ENCODE measurements around the gene RALBP1. TPM values are rescaled to one million over a fixed set of nuclear protein-coding genes. Genes with fewer than 3 reads are reported as not detected.

RALBP1 gene
- total and polyA plus RNA-seq, 3 donors from 2014 or later, result 23.6 to 59.8 (median 46.3) TPM

DNA sequence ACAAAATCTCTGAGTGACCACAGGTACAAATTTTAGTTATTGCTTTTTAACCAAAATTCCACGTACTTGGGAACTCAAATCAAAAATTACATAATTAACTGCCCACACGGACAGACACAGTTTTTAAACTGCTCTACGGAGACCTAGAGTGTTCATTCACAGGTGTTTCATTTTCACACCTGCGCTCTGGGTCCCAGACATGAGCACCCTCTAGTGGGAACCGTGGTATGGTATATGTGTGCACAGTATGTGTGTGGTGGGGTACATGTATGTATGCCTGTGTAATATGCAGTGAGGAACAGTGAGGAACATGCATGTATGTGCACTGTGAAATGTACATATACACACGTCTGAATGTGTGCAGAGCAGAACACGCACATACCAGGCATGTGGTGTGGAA lies 74.1 kb downstream of the RALBP1 start:
- intact Hi-C loops (cut with DNase I; ENCODE audit: low total_unique reads), result no loop called here
- Histone ChIP-seq H3K27me3 (no peaks in the 10 kb centered on the region), H3K4me1 (no peaks in the 10 kb centered on the region), H3K36me3 (ENCODE audit: low read depth, missing control alignments) (no peaks in the 10 kb centered on the region), H3K27ac (no peak overlapping the region), H3K4me3 (no peak overlapping the region), H3K9me3 (no peaks in the 10 kb centered on the region)
- no peak for TF ChIP-seq POLR2A (IDR thresholded peaks at IDR 0.05)
- TF ChIP-seq, protein P1, sequence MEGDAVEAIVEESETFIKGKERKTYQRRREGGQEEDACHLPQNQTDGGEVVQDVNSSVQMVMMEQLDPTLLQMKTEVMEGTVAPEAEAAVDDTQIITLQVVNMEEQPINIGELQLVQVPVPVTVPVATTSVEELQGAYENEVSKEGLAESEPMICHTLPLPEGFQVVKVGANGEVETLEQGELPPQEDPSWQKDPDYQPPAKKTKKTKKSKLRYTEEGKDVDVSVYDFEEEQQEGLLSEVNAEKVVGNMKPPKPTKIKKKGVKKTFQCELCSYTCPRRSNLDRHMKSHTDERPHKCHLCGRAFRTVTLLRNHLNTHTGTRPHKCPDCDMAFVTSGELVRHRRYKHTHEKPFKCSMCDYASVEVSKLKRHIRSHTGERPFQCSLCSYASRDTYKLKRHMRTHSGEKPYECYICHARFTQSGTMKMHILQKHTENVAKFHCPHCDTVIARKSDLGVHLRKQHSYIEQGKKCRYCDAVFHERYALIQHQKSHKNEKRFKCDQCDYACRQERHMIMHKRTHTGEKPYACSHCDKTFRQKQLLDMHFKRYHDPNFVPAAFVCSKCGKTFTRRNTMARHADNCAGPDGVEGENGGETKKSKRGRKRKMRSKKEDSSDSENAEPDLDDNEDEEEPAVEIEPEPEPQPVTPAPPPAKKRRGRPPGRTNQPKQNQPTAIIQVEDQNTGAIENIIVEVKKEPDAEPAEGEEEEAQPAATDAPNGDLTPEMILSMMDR (IDR thresholded peaks at IDR 0.05), result no peak
- no peak for DNase-seq
- WGBS, 2 donors, result 92 to 94% methylated on average over 7 of the region's 7 CpGs

DNA sequence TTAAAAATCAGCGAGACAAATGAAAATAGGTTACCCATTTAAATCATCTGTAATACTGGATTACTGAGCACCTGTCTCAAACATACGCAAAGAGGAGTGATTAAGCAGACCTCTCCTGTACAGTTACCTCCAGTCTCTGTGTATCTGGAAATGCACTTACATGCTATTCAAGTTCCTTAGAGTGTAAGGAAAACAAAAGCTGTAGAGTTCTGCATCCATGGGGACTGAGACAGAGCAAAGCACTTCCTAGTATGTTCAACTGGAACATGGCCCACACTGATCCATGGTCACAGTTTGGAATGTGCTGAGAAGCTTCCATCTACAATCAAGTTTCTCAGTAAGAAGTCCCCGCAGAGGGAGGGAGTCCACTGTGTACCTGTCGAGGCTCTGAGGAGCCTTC lies 75.1 kb downstream of the RALBP1 start:
- DNase-seq, result no peak
- no peak for TF ChIP-seq POLR2A (IDR thresholded peaks at IDR 0.05)
- TF ChIP-seq, protein P1 (IDR thresholded peaks at IDR 0.05), result no peak
- no peak overlapping the region for H3K27ac ChIP-seq
- 80 to 87% methylated on average over 4 of the region's 4 CpGs for WGBS, 2 donors
- H3K9me3 ChIP-seq, result no peaks in the 10 kb centered on the region
- intact Hi-C loops (cut with DNase I; ENCODE audit: low total_unique reads), result no loop called here
- no peaks in the 10 kb centered on the region for H3K27me3 ChIP-seq
- H3K4me3 ChIP-seq, result no peak overlapping the region
- H3K36me3 ChIP-seq (ENCODE audit: low read depth, missing control alignments), result no peaks in the 10 kb centered on the region
- H3K4me1 ChIP-seq, result no peaks in the 10 kb centered on the region

DNA sequence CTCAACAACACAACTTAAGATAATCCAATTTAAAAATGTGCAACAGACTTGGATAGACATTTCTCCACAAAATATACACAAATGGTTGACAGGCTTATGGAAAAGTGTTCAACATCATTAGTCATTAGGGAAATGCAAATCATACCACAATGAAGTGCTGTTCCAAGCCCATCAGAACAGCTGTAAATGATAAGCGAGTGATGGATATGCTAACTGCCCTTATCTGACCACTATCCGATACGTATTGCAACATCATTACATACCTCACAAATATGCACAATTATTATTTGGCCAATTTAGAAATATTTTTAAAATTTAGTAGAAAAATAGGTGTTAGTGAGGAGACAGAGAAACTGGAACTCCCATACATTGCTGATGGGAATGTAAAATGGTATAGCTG lies 76.9 kb downstream of the RALBP1 start:
- intact Hi-C loops (cut with DNase I; ENCODE audit: low total_unique reads), result no loop called here
- H3K36me3 ChIP-seq (ENCODE audit: low read depth, missing control alignments), result no peaks in the 10 kb centered on the region
- WGBS, 2 donors, result 87 to 97% methylated on average over 3 of the region's 3 CpGs

DNA sequence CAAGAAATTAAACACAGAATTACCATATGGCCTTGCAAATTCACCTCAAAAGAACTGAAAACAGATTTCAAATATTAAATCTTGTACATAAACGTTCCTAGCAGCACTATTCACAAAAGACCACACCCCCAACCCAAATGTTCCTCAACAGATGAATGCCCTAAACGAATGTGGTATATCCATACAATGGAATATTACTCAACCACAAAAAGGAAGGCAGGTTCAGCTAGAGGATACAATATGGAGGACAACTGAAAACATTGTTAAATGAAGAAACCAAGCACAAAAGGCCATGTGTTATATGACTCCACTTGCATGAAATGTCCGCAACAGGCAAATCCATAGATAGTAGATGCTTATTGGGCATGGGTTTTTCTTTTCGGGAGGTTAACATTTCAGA lies 77.3 kb downstream of the RALBP1 start:
- H3K4me3 ChIP-seq, result no peak overlapping the region
- no peak for TF ChIP-seq POLR2A (IDR thresholded peaks at IDR 0.05)
- TF ChIP-seq, protein P1 (IDR thresholded peaks at IDR 0.05), result no peak
- 83 to 87% methylated on average over 4 of the region's 4 CpGs for WGBS, 2 donors
- H3K4me1 ChIP-seq, result no peaks in the 10 kb centered on the region
- H3K27me3 ChIP-seq, result no peaks in the 10 kb centered on the region
- H3K9me3 ChIP-seq, result no peaks in the 10 kb centered on the region
- no peak overlapping the region for H3K27ac ChIP-seq
- no peak for DNase-seq
- intact Hi-C loops (cut with DNase I; ENCODE audit: low total_unique reads), result no loop called here
- H3K36me3 ChIP-seq (ENCODE audit: low read depth, missing control alignments), result no peaks in the 10 kb centered on the region

More for the DNA sequence above, 76.9 kb downstream of the RALBP1 start:
- Histone ChIP-seq H3K4me3 (no peak overlapping the region), H3K27ac (no peak overlapping the region), H3K9me3 (no peaks in the 10 kb centered on the region), H3K27me3 (no peaks in the 10 kb centered on the region), H3K4me1 (no peaks in the 10 kb centered on the region)
- DNase-seq, result no peak
- no peak for TF ChIP-seq POLR2A (IDR thresholded peaks at IDR 0.05)
- TF ChIP-seq, protein P1 (IDR thresholded peaks at IDR 0.05), result no peak

DNA sequence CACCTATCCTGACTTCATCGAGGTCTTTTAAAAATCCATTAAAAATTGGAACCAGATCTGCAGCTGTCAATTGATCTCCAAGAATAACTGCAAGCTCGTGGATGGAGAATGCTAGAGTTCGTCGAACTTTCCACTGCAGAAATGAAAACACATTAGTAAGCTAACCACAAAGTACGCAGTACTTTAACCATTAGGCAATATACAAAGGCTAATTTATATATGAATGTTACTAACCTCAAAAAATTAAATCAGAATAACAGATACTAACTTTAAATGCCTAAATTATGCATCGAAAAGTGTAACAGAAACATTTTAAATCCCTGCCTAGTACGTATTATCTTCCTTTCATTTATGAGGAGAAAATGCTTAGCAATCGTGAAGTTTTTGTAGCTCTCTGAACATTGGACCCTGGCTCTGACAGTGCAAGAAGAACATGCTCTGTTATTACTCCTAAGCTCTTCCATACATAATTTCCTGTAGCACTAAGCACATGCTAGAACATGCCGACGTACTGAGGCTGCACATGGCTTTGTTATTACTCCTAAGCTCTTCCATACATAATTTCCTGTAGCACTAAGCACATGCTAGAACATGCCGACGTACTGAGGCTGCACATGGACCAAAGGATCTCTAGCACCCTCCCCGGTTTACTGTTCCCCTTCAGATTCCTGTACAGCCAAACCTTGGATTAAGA lies 82.1 kb downstream of the RALBP1 start:
- Histone ChIP-seq H3K9me3 (no peaks in the 10 kb centered on the region), H3K4me1 (no peaks in the 10 kb centered on the region), H3K27me3 (no peaks in the 10 kb centered on the region), H3K4me3 (no peak overlapping the region), H3K27ac (no peak overlapping the region), H3K36me3 (ENCODE audit: low read depth, missing control alignments) (no peaks in the 10 kb centered on the region)
- TF ChIP-seq, protein P1 (IDR thresholded peaks at IDR 0.05), result no peak
- DNase-seq, result no peak
- WGBS, 2 donors, result 93 to 94% methylated on average over 13 of the region's 13 CpGs
- intact Hi-C loops (cut with DNase I; ENCODE audit: low total_unique reads), result no loop called here

All from testis (tissue), 3 donors.